Breast epithelium (tissue), 4 donors: ENCODE data around the gene BORCS8. TPM values are rescaled to one million over a fixed set of nuclear protein-coding genes. Genes with fewer than 3 reads are reported as not detected.

Experiments
- DNase-seq, 2 donors: peaks; one replicate each; pipeline ENCODE4 v3.0.0-alpha.2; 2019; ENCODE audit warnings: low spot score in 2 of 2
- H3K27ac ChIP-seq, 2 donors: fragments of 200-600 bp; sonication (generic) in 1 of 2; one replicate each; pipeline ENCODE4 v1.5.1; 2016 to 2019; ENCODE audit warnings: mild to moderate bottlenecking in 1 of 2
- H3K27me3 ChIP-seq, 2 donors: fragments of 200-600 bp; sonication (generic) in 1 of 2; one replicate each; pipeline versions ENCODE4 v1.5.1 to v1.6.0; 2017 to 2019; ENCODE audit warnings: control low read depth in 1 of 2, mild to moderate bottlenecking in 1 of 2
- H3K36me3 ChIP-seq: fragments of 200-600 bp; one replicate; pipeline ENCODE4 v1.5.1; 2019
- H3K4me1 ChIP-seq, 2 donors: fragments of 200-600 bp; sonication (generic); one replicate each; pipeline ENCODE4 v1.5.1; 2016 to 2019; ENCODE audit warnings: control low read depth in 1 of 2
- H3K4me3 ChIP-seq, 3 donors: fragments of 200-600 bp; sonication (generic); 1 replicate in 2 of 3; 2 replicates in 1 of 3; pipeline ENCODE4 v1.5.1; 2016 to 2019; ENCODE audit warnings: mild to moderate bottlenecking in 3 of 3, moderate library complexity in 2 of 3
- H3K9me3 ChIP-seq, 2 donors: fragments of 200-600 bp; sonication (generic) in 1 of 2; one replicate each; pipeline ENCODE4 v1.5.1; 2016 to 2019; ENCODE audit warnings: control low read depth in 1 of 2
- POLR2A ChIP-seq: fragments of 450-650 bp; IDR thresholded peaks from one replicate; pipeline ENCODE4 v1.6.1; 2016; ENCODE audit warnings: antibody characterized with exemption, mild to moderate bottlenecking, moderate library complexity
- POLR2AphosphoS5 ChIP-seq, 3 donors: sonication (generic); formaldehyde crosslinking; IDR thresholded peaks; one replicate each; pipeline ENCODE4 v1.6.1; 2017; ENCODE audit warnings: antibody characterized with exemption in 3 of 3
- intact Hi-C: fragments of 100-400 bp; cut with DNase I; formaldehyde crosslinking; loops from one replicate; pipeline ENCODE4 v1.15.1; 2023; ENCODE audit warnings: low total_unique reads
- total RNA-seq, 3 donors: library from RNA; depleted of rRNA; stranded (reverse); fragments of >200 nt; gene quantifications; one replicate each; pipeline ENCODE4 v1.1.0, GENCODE V29; 2016
- TF ChIP-seq, protein P1 (sequence below), 3 donors: fragments of 450-650 bp; IDR thresholded peaks; one replicate each; pipeline ENCODE4 v1.5.1; 2016 to 2017; ENCODE audit warnings: antibody characterized with exemption in 3 of 3, mild to moderate bottlenecking in 3 of 3, moderate library complexity in 3 of 3

The BORCS8 gene
- total RNA-seq, 3 donors from 2014 or later, result 15.2 to 18.0 (median 16.7) TPM

DNA sequence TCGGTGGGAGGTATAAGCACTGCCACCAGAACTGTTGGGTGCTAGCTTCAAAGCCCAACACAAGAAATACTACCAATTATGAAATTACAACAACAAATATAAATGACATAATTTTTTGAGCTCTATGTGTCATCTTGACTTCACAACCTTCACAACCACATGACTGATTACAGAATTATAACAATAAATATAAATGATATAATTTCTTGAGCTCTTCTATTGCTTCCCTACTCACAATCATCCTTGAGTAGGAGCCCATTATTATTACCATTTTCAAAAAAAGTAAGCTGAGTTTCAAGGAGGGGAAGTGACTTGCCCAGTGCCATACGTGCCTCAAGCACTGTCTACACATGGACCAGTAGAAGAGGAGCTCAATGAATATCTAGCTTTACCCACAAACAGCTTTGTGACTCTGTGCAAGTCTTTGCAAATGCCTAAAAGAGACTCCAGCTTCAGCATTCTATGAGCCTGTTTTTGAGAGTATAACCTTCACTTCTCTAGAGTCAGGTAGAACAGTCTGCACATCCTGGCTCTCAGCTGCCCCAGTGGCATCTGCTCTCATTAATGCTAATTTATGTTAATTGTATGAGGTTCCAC lies 42.4 kb upstream of the BORCS8 start:
- no peaks in the 10 kb centered on the region for H3K4me1 ChIP-seq
- H3K9me3 ChIP-seq, result peaks cover 21 to 34% of the 10 kb centered on the region in 2 donors
- intact Hi-C loops, result no loop called here
- no peak overlapping the region for H3K27ac ChIP-seq
- H3K27me3 ChIP-seq, result no peaks in the 10 kb centered on the region
- H3K36me3 ChIP-seq, result no peaks in the 10 kb centered on the region
- no peak for TF ChIP-seq POLR2A
- no peak for TF ChIP-seq POLR2AphosphoS5 (IDR thresholded peaks at IDR 0.05)
- TF ChIP-seq, protein P1, sequence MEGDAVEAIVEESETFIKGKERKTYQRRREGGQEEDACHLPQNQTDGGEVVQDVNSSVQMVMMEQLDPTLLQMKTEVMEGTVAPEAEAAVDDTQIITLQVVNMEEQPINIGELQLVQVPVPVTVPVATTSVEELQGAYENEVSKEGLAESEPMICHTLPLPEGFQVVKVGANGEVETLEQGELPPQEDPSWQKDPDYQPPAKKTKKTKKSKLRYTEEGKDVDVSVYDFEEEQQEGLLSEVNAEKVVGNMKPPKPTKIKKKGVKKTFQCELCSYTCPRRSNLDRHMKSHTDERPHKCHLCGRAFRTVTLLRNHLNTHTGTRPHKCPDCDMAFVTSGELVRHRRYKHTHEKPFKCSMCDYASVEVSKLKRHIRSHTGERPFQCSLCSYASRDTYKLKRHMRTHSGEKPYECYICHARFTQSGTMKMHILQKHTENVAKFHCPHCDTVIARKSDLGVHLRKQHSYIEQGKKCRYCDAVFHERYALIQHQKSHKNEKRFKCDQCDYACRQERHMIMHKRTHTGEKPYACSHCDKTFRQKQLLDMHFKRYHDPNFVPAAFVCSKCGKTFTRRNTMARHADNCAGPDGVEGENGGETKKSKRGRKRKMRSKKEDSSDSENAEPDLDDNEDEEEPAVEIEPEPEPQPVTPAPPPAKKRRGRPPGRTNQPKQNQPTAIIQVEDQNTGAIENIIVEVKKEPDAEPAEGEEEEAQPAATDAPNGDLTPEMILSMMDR (IDR thresholded peaks at IDR 0.05), result no peak
- no peak for DNase-seq
- no peak overlapping the region for H3K4me3 ChIP-seq

DNA sequence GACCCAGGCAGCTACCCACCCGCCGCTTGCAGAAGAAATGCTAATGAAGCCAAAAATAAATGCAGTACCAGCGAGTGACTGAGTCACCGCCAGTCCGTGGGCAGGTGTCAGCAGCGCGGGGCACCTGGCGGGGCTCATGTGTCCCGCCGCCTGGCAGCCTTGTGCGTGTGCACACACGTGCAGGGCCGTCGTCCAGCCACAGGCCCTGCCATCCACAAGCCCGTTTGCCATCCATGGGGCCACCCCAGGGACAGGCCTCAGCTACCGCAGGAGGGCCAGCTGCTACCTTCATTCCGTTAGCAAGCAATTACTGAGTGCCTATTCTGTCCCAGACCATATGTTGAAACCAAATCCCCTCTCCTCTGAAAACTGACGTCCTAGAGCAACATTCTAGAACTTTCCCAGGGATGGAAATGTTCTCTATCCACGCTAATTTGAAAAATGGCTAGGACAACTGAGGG lies 40.3 kb upstream of the BORCS8 start:
- no peaks in the 10 kb centered on the region for H3K36me3 ChIP-seq
- H3K27ac ChIP-seq, result no peak overlapping the region
- no peak for DNase-seq
- H3K4me1 ChIP-seq, result no peaks in the 10 kb centered on the region
- H3K27me3 ChIP-seq, result peaks cover under 1 to 13% of the 10 kb centered on the region in 2 donors
- TF ChIP-seq POLR2AphosphoS5 (IDR thresholded peaks at IDR 0.05), result no peak
- TF ChIP-seq POLR2A, result no peak
- H3K4me3 ChIP-seq, result no peak overlapping the region
- peaks cover 21 to 34% of the 10 kb centered on the region in 2 donors for H3K9me3 ChIP-seq
- intact Hi-C loops, result no loop called here

DNA sequence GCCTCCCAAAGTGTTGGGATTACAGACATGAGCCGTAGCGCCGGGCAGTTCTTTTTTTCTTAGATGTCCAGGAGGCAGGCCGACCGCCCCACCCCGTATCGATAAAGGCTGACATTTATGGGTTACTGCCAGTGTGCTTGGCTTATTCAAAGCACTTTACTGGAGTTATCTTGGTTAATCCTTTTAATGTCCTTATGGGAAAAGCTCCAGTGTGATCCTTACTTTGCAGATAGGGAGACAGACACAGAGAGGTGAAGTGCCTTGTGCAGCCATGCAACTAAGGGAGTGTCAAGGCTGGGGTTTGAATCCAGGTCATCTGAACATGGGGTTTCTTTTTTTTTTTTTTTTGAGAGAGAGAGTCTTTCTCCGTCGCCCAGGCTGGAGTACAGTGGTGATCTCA lies 39.0 kb upstream of the BORCS8 start:
- H3K36me3 ChIP-seq, result no peaks in the 10 kb centered on the region
- DNase-seq, result no peak
- peaks cover 3 to 26% of the 10 kb centered on the region in 2 donors for H3K27me3 ChIP-seq
- no peak overlapping the region for H3K27ac ChIP-seq
- no peak for TF ChIP-seq POLR2AphosphoS5 (IDR thresholded peaks at IDR 0.05)
- TF ChIP-seq, protein P1 (IDR thresholded peaks at IDR 0.05), result no peak
- no peak for TF ChIP-seq POLR2A
- no peaks in the 10 kb centered on the region for H3K4me1 ChIP-seq
- H3K9me3 ChIP-seq, result peaks cover 21 to 32% of the 10 kb centered on the region in 2 donors
- intact Hi-C loops, result no loop called here
- no peak overlapping the region for H3K4me3 ChIP-seq

DNA sequence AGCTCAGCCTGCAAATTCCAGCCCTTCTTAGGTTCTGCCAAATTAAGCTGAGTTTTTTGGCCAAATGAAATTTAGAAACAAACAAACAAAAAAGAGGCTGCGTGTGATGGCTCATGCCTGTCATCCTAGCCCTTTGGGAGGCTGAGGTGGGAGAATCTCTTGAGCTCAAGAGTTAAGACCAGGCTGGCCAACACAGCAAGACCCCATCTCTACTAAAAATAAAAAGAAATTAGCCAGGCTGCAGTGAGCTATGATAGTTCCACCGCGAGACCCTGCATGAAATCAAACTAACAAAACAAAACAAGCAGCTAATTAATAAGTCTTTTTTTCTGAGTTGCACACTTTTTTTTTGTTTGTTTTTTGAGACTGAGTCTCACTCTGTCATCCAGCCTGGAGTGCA lies 37.7 kb upstream of the BORCS8 start:
- intact Hi-C loops, result no loop called here
- Histone ChIP-seq H3K9me3 (peaks cover 10 to 19% of the 10 kb centered on the region in 2 donors), H3K4me3 (no peak overlapping the region), H3K27ac (no peak overlapping the region), H3K36me3 (no peaks in the 10 kb centered on the region), H3K27me3 (peaks cover 3 to 39% of the 10 kb centered on the region in 2 donors), H3K4me1 (no peaks in the 10 kb centered on the region)
- TF ChIP-seq POLR2A (no peak), POLR2AphosphoS5 (IDR thresholded peaks at IDR 0.05) (no peak)
- TF ChIP-seq, protein P1 (IDR thresholded peaks at IDR 0.05), result no peak
- DNase-seq, result no peak

DNA sequence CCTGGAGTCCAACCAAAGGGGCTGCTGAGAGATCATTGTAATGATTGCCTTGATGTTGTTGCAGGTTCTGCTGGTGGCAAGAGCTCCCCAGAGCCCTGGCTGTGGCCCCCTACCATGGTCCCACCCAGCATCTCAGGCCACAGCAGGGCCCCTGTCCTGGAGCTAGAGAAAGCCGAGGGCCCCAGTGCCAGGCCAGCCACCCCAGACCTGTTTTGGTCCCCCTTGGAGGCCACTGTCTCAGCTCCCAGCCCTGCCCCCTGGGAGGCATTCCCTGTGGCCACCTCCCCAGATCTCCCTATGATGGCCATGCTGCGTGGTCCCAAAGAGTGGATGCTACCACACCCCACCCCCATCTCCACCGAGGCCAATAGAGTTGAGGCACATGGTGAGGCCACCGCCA lies 35.3 kb upstream of the BORCS8 start:
- Histone ChIP-seq H3K4me3 (no peak overlapping the region), H3K27ac (no peak overlapping the region), H3K4me1 (no peaks in the 10 kb centered on the region), H3K36me3 (no peaks in the 10 kb centered on the region), H3K9me3 (no peaks in the 10 kb centered on the region), H3K27me3 (peaks cover 3 to 50% of the 10 kb centered on the region in 2 donors)
- intact Hi-C loops, result no loop called here
- no peak for DNase-seq
- TF ChIP-seq, protein P1 (IDR thresholded peaks at IDR 0.05), result no peak
- TF ChIP-seq POLR2A, result no peak
- TF ChIP-seq POLR2AphosphoS5 (IDR thresholded peaks at IDR 0.05), result no peak
